ENCODE results near the gene TRIM71.
"Not testable (repeated sequence)": the region's sequence is repeated elsewhere in the genome, so short reads cannot be mapped to it uniquely, and the experiment has no call there.

TRIM71 gene

GRCh38 chr3:32819551-32820348 lies 2.0 kb downstream of the TRIM71 start:
- DNase-seq (ENCODE audit: low read depth, low spot score) = no peak

- no peak for DNase-seq (ENCODE audit: low read depth, low spot score)
Observed at GRCh38 chr3:32820430-32820829, 2.6 kb downstream of the TRIM71 start.

GRCh38 chr3:32820971-32821685 lies 3.3 kb downstream of the TRIM71 start:
- DNase-seq (ENCODE audit: low read depth, low spot score) = no peak

- DNase-seq (ENCODE audit: low read depth, low spot score) = peak; percentile 35
Observed at GRCh38 chr3:32821686-32822296, 4.0 kb downstream of the TRIM71 start.

- DNase-seq (ENCODE audit: low read depth, low spot score) = no peak
Observed at GRCh38 chr3:32822609-32823498, 5.1 kb downstream of the TRIM71 start.

GRCh38 chr3:32823641-32824184 lies 5.9 kb downstream of the TRIM71 start:
- not testable (repeated sequence) for DNase-seq (ENCODE audit: low read depth, low spot score)

- no peak for DNase-seq (ENCODE audit: low read depth, low spot score)
Observed at GRCh38 chr3:32825601-32826375, 8.0 kb downstream of the TRIM71 start.

- DNase-seq (ENCODE audit: low read depth, low spot score) = no peak
Observed at GRCh38 chr3:32831062-32831461, 13.3 kb downstream of the TRIM71 start.

GRCh38 chr3:32831791-32832190 lies 14.0 kb downstream of the TRIM71 start:
- no peak for DNase-seq (ENCODE audit: low read depth, low spot score)

GRCh38 chr3:32832193-32832592 lies 14.4 kb downstream of the TRIM71 start:
- no peak for DNase-seq (ENCODE audit: low read depth, low spot score)

GRCh38 chr3:32835049-32835371 lies 17.2 kb downstream of the TRIM71 start:
- no peak for DNase-seq (ENCODE audit: low read depth, low spot score)

GRCh38 chr3:32835961-32836360 lies 18.2 kb downstream of the TRIM71 start:
- DNase-seq (ENCODE audit: low read depth, low spot score) = no peak

GRCh38 chr3:32836601-32837000 lies 18.8 kb downstream of the TRIM71 start:
- no peak for DNase-seq (ENCODE audit: low read depth, low spot score)

- DNase-seq (ENCODE audit: low read depth, low spot score) = no peak
Observed at GRCh38 chr3:32837366-32837765, 19.6 kb downstream of the TRIM71 start.

GRCh38 chr3:32837789-32838188 lies 20.0 kb downstream of the TRIM71 start:
- DNase-seq (ENCODE audit: low read depth, low spot score) = no peak

GRCh38 chr3:32839714-32840085 lies 21.9 kb downstream of the TRIM71 start:
- DNase-seq (ENCODE audit: low read depth, low spot score) = no peak

- DNase-seq (ENCODE audit: low read depth, low spot score) = peak; percentile 48
Observed at GRCh38 chr3:32840086-32840841, 22.5 kb downstream of the TRIM71 start.

- DNase-seq (ENCODE audit: low read depth, low spot score) = no peak
Observed at GRCh38 chr3:32841341-32841740, 23.5 kb downstream of the TRIM71 start.

GRCh38 chr3:32841867-32842470 lies 24.2 kb downstream of the TRIM71 start:
- peak; percentile 26 for DNase-seq (ENCODE audit: low read depth, low spot score)

GRCh38 chr3:32842531-32842931 lies 24.7 kb downstream of the TRIM71 start:
- no peak for DNase-seq (ENCODE audit: low read depth, low spot score)

All from astrocyte of the hippocampus (primary cell).